GM12864 (cell line): Measurements from ENCODE around the gene PLEKHM2.

Experiments used
- DNase-seq: peaks from one replicate; pipeline ENCODE4 v3.0.0-alpha.2; 2011; ENCODE audit warnings: low read depth
- H3K4me3 ChIP-seq: 2 replicates; pipeline ENCODE4 v1.5.1; 2011; ENCODE audit warnings: mild to moderate bottlenecking, low read depth, low read length, control low read depth
- CTCF ChIP-seq: IDR thresholded peaks from 2 replicates; pipeline ENCODE4 v1.5.1; 2011; ENCODE audit warnings: low read depth, mild to moderate bottlenecking, moderate library complexity, low read length, control low read depth, inconsistent platforms; ENCODE audit errors: missing control alignments

Gene PLEKHM2

GRCh38 chr1:15757575-15758342 lies 73.6 kb downstream of the PLEKHM2 start:
- TF ChIP-seq CTCF: no peak
- H3K4me3 ChIP-seq: no peak overlapping the region
- no peak for DNase-seq

GRCh38 chr1:15758343-15758931 lies 74.3 kb downstream of the PLEKHM2 start, which contains the start of gene FBLIM1:
Gene FBLIM1 (plus strand): TSS chr1:15758795. CDS start chr1:15764984, 6,189 bp downstream.
- no peak for DNase-seq
- TF ChIP-seq CTCF: no peak
- H3K4me3 ChIP-seq: no peak within 1 kb of the TSS

GRCh38 chr1:15758953-15759661 lies 75.0 kb downstream of the PLEKHM2 start:
- TF ChIP-seq CTCF: no peak
- no peak for DNase-seq
- no peak overlapping the region for H3K4me3 ChIP-seq

DNA sequence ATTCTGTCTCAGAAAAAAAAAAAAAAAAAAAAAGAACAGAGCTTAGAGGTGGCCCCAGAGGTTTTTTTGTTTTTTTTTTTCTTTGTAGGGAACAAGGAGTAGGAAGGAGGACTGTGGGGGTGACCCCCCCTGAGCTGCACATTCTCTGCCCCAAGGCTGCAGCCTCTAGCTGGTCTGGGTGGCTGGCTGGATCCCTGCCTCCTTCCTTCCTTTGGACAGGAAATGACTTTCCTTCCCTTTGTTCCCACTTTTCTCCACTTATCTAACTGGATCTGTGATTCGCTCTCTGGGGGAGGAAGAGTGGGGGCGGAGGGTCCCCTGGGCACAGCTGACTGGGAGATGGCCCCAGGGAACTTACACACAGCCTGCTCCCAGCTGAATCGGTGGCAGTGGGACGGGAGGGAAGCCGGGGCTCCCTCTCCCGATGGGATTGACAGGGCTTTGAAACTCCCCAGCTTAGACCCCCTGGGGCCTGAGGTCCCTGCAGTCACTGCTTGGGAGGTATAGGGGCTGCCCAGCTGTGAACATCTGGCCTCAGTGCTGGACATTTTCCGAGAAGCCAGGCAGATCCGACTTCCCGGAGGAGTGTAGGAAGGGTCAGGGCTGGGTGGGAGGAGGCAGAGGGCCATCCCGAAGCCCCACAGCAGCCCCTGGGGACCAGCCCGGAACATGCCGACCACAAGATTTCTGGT lies 76.5 kb downstream of the PLEKHM2 start:
- TF ChIP-seq CTCF: no peak
- no peak for DNase-seq
- no peak overlapping the region for H3K4me3 ChIP-seq

GRCh38 chr1:15761366-15762128 lies 77.4 kb downstream of the PLEKHM2 start:
- no peak for DNase-seq
- TF ChIP-seq CTCF: no peak
- H3K4me3 ChIP-seq: no peak overlapping the region

GRCh38 chr1:15762546-15762945 lies 78.4 kb downstream of the PLEKHM2 start:
- no peak overlapping the region for H3K4me3 ChIP-seq
- TF ChIP-seq CTCF: no peak
- DNase-seq: no peak
